SK-N-SH (cell line): ENCODE data around the gene IL32.

Experiments used
- CTCF ChIP-seq: fragments of 200-600 bp; sonication (generic); IDR thresholded peaks from 2 replicates; pipeline ENCODE4 v1.6.1; 2017; ENCODE audit warnings: antibody characterized with exemption, mild to moderate bottlenecking, moderate library complexity
- EP300 ChIP-seq, 2 experiments: IDR thresholded peaks; 2 replicates each; pipeline versions ENCODE4 v1.4.0 to v1.6.1; 2012; ENCODE audit warnings: borderline replicate concordance in 1 of 2, low read depth in 1 of 2, low read length in 1 of 2
- POLR2AphosphoS5 ChIP-seq: IDR thresholded peaks from 2 replicates; pipeline ENCODE4 v1.6.1; 2012; ENCODE audit warnings: low read depth, low read length
- TAF1 ChIP-seq: IDR thresholded peaks from 2 replicates; pipeline ENCODE4 v1.6.1; 2012; ENCODE audit warnings: low read depth, mild to moderate bottlenecking, low read length, moderate library complexity, borderline replicate concordance
- YY1 ChIP-seq: IDR thresholded peaks from 2 replicates; pipeline ENCODE4 v1.4.0; 2012; ENCODE audit warnings: low read depth, mild to moderate bottlenecking

GRCh38 chr16:3071655-3072054, 6.2 kb downstream of the IL32 start:
- TF ChIP-seq EP300 (IDR thresholded peaks at IDR 0.05; ENCODE audit: borderline replicate concordance in 1 of 2, low read depth in 1 of 2, low read length in 1 of 2) (no peak), CTCF (no peak), POLR2AphosphoS5 (no peak), YY1 (no peak), TAF1 (no peak)
